Uterus (tissue), 4 donors: ENCODE measurements around the gene DBF4B. TPM values are rescaled to one million over a fixed set of nuclear protein-coding genes. Genes with fewer than 3 reads are reported as not detected.
"Not testable (repeated sequence)": the region's sequence is repeated elsewhere in the genome, so short reads cannot be mapped to it uniquely, and the experiment has no call there.

Experiments
- DNase-seq, 2 donors: peaks; one replicate each; pipeline ENCODE4 v3.0.0-alpha.2; 2019 to 2020
- H3K27ac ChIP-seq, 2 donors: fragments of 200-600 bp; sonication (generic); 1 replicate in 1 of 2; 2 replicates in 1 of 2; pipeline ENCODE4 v1.5.1; 2016 to 2018
- H3K27me3 ChIP-seq, 2 donors: fragments of 200-600 bp; sonication (generic); one replicate each; pipeline ENCODE4 v1.5.1; 2018 to 2019; ENCODE audit warnings: control low read depth in 1 of 2
- H3K36me3 ChIP-seq, 2 donors: fragments of 200-600 bp; sonication (generic); one replicate each; pipeline ENCODE4 v1.5.1; 2019; ENCODE audit warnings: control low read depth in 1 of 2
- H3K4me1 ChIP-seq, 2 donors: fragments of 200-600 bp; sonication (generic); one replicate each; pipeline ENCODE4 v1.5.1; 2018 to 2019; ENCODE audit warnings: control low read depth in 1 of 2
- H3K4me3 ChIP-seq, 2 donors: fragments of 200-600 bp; sonication (generic); 1 replicate in 1 of 2; 2 replicates in 1 of 2; pipeline ENCODE4 v1.5.1; 2018 to 2019; ENCODE audit warnings: mild to moderate bottlenecking in 1 of 2
- H3K9me3 ChIP-seq, 2 donors: fragments of 200-600 bp; sonication (generic); one replicate each; pipeline ENCODE4 v1.5.1; 2019; ENCODE audit warnings: control low read depth in 1 of 2
- POLR2A ChIP-seq, 2 donors: fragments of 450-650 bp; IDR thresholded peaks; one replicate each; pipeline ENCODE4 v1.6.1; 2016; ENCODE audit warnings: antibody characterized with exemption in 2 of 2, mild to moderate bottlenecking in 1 of 2, moderate library complexity in 1 of 2
- intact Hi-C: fragments of 100-400 bp; cut with DNase I; formaldehyde crosslinking; loops from one replicate; pipeline ENCODE4 v1.15.1; 2023; ENCODE audit warnings: low total_unique reads
- total RNA-seq, 4 donors: library from RNA; depleted of rRNA in 3 of 4; stranded (reverse); fragments of >200 nt in 3 of 4; gene quantifications; one replicate each; pipeline versions ENCODE4 v1.1.0 to v1.2.4, GENCODE V29; 2014 to 2023
- TF ChIP-seq, protein P1 (sequence below), 4 experiments: fragments of 200-600 bp in 2 of 4; fragments of 450-650 bp in 2 of 4; sonication (generic) in 2 of 4; IDR thresholded peaks; one replicate each; pipeline ENCODE4 v1.5.1; 2016 to 2019; ENCODE audit warnings: antibody characterized with exemption in 4 of 4, mild to moderate bottlenecking in 2 of 4, moderate library complexity in 1 of 4
- donor health status: DM: yes; HTN: yes; CAD: no.

Gene DBF4B
- total RNA-seq, 4 donors from 2014 or later = 2.3 to 10.5 (median 9.3) TPM; not detected in 1

- Histone ChIP-seq H3K4me1 (no peaks in the 10 kb centered on the region), H3K27ac (peak overlapping the region; percentile 88 to 89), H3K36me3 (no peaks in the 10 kb centered on the region), H3K27me3 (no peaks in the 10 kb centered on the region), H3K4me3 (peak overlapping the region; percentile 75 to 78), H3K9me3 (no peaks in the 10 kb centered on the region)
- no peak for TF ChIP-seq POLR2A (IDR thresholded peaks at IDR 0.05)
- TF ChIP-seq, protein P1, sequence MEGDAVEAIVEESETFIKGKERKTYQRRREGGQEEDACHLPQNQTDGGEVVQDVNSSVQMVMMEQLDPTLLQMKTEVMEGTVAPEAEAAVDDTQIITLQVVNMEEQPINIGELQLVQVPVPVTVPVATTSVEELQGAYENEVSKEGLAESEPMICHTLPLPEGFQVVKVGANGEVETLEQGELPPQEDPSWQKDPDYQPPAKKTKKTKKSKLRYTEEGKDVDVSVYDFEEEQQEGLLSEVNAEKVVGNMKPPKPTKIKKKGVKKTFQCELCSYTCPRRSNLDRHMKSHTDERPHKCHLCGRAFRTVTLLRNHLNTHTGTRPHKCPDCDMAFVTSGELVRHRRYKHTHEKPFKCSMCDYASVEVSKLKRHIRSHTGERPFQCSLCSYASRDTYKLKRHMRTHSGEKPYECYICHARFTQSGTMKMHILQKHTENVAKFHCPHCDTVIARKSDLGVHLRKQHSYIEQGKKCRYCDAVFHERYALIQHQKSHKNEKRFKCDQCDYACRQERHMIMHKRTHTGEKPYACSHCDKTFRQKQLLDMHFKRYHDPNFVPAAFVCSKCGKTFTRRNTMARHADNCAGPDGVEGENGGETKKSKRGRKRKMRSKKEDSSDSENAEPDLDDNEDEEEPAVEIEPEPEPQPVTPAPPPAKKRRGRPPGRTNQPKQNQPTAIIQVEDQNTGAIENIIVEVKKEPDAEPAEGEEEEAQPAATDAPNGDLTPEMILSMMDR (IDR thresholded peaks at IDR 0.05) = no peak
- intact Hi-C loops = no loop called here
- no peak for DNase-seq
Observed at GRCh38 chr17:44688675-44689476, 19.6 kb upstream of the DBF4B start.

DNA sequence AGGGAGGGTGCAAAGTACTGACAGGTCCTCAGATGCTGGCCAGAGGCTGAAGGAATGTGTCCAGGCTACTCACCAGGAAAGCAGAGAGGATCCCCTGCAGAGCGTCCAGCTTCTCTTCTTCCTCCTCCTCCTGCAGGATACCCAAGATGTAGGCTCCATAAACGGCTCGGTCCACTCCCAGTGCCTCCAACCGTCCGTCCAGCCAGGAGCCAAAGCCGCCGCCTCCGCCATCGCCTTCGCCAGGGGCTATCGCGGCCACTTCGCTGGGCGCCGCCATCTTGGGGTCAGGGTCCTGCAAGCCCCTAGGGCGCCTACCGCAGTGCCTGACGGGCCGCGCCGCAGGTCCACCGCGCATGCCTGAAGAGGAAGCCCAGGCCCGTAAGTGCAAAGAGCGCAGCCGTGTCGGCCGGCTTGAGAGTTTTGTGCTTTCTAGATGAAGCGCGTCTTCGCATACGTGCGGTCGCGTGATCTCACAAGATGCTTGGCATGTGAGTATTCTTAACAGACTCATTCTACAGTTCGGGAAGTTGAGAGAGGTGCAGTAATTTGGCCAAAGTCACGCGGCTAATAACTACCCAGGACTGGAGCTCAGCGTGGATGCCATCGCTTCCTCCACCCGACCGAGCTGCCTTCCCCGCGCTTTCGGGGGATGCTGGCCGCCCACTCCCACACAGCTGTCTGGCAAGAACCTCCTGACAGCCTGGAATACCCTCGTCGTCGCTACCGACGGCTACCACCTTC lies 18.8 kb upstream of the DBF4B start, which contains the start of gene CCDC43:
TSS of gene CCDC43 (minus strand) at position 300 of the 741 bp plus-strand sequence. CDS start at position 277, 23 bp downstream.
- Histone ChIP-seq H3K36me3 (no peaks in the 10 kb centered on the region), H3K4me1 (no peaks in the 10 kb centered on the region), H3K4me3 (peak within 1 kb of the TSS; percentile 75 to 78), H3K27me3 (no peaks in the 10 kb centered on the region), H3K27ac (peak within 1 kb of the TSS; percentile 88 to 89), H3K9me3 (no peaks in the 10 kb centered on the region)
- TF ChIP-seq POLR2A (IDR thresholded peaks at IDR 0.05) = peak; percentile 20 to 38
- TF ChIP-seq, protein P1 (IDR thresholded peaks at IDR 0.05) = peak in 1 of 4 experiments; percentile 18
- intact Hi-C loops = no loop called here
- DNase-seq = peak; percentile 83 to 90

DNA sequence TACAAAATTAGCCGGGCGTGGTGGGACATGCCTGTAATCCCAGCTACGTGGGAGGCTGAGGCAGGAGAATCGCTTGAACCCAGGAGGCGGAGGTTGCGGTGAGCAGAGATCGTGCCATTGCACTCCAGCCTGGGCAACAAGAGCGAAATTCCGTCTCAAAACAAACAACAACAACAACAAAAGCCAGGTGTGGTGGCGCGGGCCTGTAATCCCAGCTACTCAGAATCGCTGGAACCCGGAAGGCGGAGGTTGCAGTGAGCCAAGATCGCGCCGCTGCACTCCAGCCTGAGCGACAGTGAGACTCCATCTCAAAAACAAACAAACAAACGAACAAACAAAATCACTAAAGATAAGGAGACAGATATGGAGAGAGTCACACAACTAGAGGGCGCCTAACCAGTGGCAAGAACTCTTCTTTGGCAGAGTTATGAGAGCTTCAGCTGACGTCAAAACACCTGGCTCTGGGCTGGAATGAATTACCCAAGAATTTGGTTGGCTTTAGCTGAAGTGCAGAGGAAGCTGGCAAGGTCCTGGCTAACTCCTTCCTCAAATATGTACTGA lies 17.6 kb upstream of the DBF4B start:
- H3K4me1 ChIP-seq, H3K9me3 ChIP-seq, DNase-seq, H3K36me3 ChIP-seq, intact Hi-C loops, H3K4me3 ChIP-seq, H3K27me3 ChIP-seq: not testable (repeated sequence)
- peak overlapping the region; percentile 88 to 89 for H3K27ac ChIP-seq

DNA sequence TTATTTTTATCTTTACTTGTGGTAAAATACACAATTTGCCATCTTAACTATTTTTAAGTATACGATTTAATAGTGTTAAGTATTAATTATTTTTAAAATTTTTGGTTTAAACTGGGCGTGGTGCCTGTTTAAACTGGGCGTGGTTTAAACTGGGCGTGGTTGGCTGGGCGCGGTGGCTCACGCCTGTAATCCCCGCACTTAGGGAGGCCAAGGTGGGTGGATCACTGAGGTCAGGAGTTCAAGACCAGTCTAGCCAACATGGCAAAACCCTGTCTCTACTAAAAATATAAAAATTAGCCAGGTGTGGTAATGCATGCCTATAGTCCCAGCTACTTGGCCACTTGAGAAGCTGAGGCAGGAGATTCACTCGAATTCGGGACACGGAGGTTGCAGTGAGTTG lies 14.9 kb upstream of the DBF4B start:
- intact Hi-C loops = no loop called here
- Histone ChIP-seq H3K9me3 (no peaks in the 10 kb centered on the region), H3K27me3 (no peaks in the 10 kb centered on the region), H3K27ac (no peak overlapping the region), H3K36me3 (no peaks in the 10 kb centered on the region), H3K4me1 (no peaks in the 10 kb centered on the region), H3K4me3 (no peak overlapping the region)
- TF ChIP-seq, protein P1 (IDR thresholded peaks at IDR 0.05) = no peak
- TF ChIP-seq POLR2A (IDR thresholded peaks at IDR 0.05) = no peak
- no peak for DNase-seq

DNA sequence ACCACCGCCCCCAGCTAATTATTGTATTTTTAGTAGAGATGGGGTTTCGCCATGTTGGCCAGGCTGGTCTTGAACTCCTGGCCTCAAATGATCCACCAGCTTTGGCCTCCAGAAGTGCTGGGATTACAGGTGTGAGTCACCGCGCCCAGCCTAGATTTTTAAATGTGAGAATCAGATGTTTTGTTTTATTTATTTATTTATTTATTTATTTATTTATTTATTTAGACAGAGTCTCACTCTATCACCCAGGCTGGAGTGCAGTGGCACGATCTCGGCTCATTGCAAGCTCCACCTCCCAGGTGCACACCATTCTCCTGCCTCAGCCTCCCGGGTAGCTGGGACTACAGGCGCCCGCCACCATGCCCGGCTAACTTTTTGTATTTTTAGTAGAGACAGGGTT lies 8.2 kb upstream of the DBF4B start:
- H3K4me3 ChIP-seq, intact Hi-C loops, H3K36me3 ChIP-seq, H3K27ac ChIP-seq, DNase-seq, H3K27me3 ChIP-seq, H3K9me3 ChIP-seq, H3K4me1 ChIP-seq: not testable (repeated sequence)
